NK-92 (cell line): ENCODE results near the gene MACROH2A2.
"Not testable (repeated sequence)": the region's sequence is repeated elsewhere in the genome, so short reads cannot be mapped to it uniquely, and the experiment has no call there.

Experiments used
- DNase-seq: peaks from one replicate; lab custom pipeline; 2025; ENCODE audit not compliant: unreplicated experiment; lab: John Stamatoyannopoulos, UW

MACROH2A2 gene

GRCh38 chr10:70066190-70066589, 13.5 kb downstream of the MACROH2A2 start:
- no peak for DNase-seq

- no peak for DNase-seq
Observed at GRCh38 chr10:70067586-70067985, 14.9 kb downstream of the MACROH2A2 start.

GRCh38 chr10:70068925-70069324, 16.3 kb downstream of the MACROH2A2 start:
- no peak for DNase-seq

GRCh38 chr10:70069346-70069745, 16.7 kb downstream of the MACROH2A2 start:
- DNase-seq: no peak

- no peak for DNase-seq
Observed at GRCh38 chr10:70070834-70071233, 18.2 kb downstream of the MACROH2A2 start.

- DNase-seq: no peak
Observed at GRCh38 chr10:70074165-70074564, 21.5 kb downstream of the MACROH2A2 start.

- DNase-seq: no peak
Observed at GRCh38 chr10:70074971-70075370, 22.3 kb downstream of the MACROH2A2 start.

GRCh38 chr10:70078329-70078728, 25.7 kb downstream of the MACROH2A2 start:
- no peak for DNase-seq

GRCh38 chr10:70078937-70079336, 26.3 kb downstream of the MACROH2A2 start:
- no peak for DNase-seq

- not testable (repeated sequence) for DNase-seq
Observed at GRCh38 chr10:70080789-70081188, 28.1 kb downstream of the MACROH2A2 start.

- no peak for DNase-seq
Observed at GRCh38 chr10:70084189-70084588, 31.5 kb downstream of the MACROH2A2 start.

- no peak for DNase-seq
Observed at GRCh38 chr10:70085975-70086613, 33.4 kb downstream of the MACROH2A2 start.

- DNase-seq: no peak
Observed at GRCh38 chr10:70087616-70088307, 35.1 kb downstream of the MACROH2A2 start.

GRCh38 chr10:70088308-70088698, 35.7 kb downstream of the MACROH2A2 start:
- DNase-seq: no peak

GRCh38 chr10:70090013-70090412, 37.4 kb downstream of the MACROH2A2 start:
- no peak for DNase-seq

- no peak for DNase-seq
Observed at GRCh38 chr10:70090951-70091350, 38.3 kb downstream of the MACROH2A2 start.

GRCh38 chr10:70092389-70092718, 39.7 kb downstream of the MACROH2A2 start:
- DNase-seq: no peak

GRCh38 chr10:70093335-70093944, 40.8 kb downstream of the MACROH2A2 start:
- no peak for DNase-seq

GRCh38 chr10:70094250-70094649, 41.6 kb downstream of the MACROH2A2 start:
- DNase-seq: no peak

GRCh38 chr10:70096016-70096704, 43.5 kb downstream of the MACROH2A2 start:
- DNase-seq: no peak

- DNase-seq: no peak
Observed at GRCh38 chr10:70096705-70097420, 44.2 kb downstream of the MACROH2A2 start.
